ENCODE data around the gene POLDIP2. TPM values are rescaled to one million over a fixed set of nuclear protein-coding genes. Genes with fewer than 3 reads are reported as not detected.

Gene POLDIP2
- total RNA-seq, 1 donor from 2014 or later = 78.2 TPM

GRCh38 chr17:28390563-28390962 lies 33.2 kb upstream of the POLDIP2 start:
- no peak for DNase-seq (ENCODE audit: low read depth, low spot score)
- Mint-ChIP-seq H3K27ac (ENCODE audit: unreplicated experiment) (no peak overlapping the region), H3K9me3 (no peaks in the 10 kb centered on the region), H3K36me3 (ENCODE audit: low read depth) (peaks cover 24% of the 10 kb centered on the region), H3K4me1 (peaks cover 4% of the 10 kb centered on the region), H3K4me3 (no peak overlapping the region), H3K27me3 (ENCODE audit: low read depth) (no peaks in the 10 kb centered on the region)
- TF ChIP-seq CTCF (conservative IDR thresholded peaks at IDR 0.05) = no peak

GRCh38 chr17:28390141-28390540 lies 32.8 kb upstream of the POLDIP2 start:
- Mint-ChIP-seq H3K27me3 (ENCODE audit: low read depth) (no peaks in the 10 kb centered on the region), H3K4me1 (peaks cover 4% of the 10 kb centered on the region), H3K36me3 (ENCODE audit: low read depth) (peaks cover 24% of the 10 kb centered on the region), H3K27ac (ENCODE audit: unreplicated experiment) (no peak overlapping the region), H3K4me3 (no peak overlapping the region), H3K9me3 (no peaks in the 10 kb centered on the region)
- DNase-seq (ENCODE audit: low read depth, low spot score) = no peak
- TF ChIP-seq CTCF (conservative IDR thresholded peaks at IDR 0.05) = no peak

- peaks cover 4% of the 10 kb centered on the region for H3K4me1 Mint-ChIP-seq
- peaks cover 24% of the 10 kb centered on the region for H3K36me3 Mint-ChIP-seq (ENCODE audit: low read depth)
- no peaks in the 10 kb centered on the region for H3K9me3 Mint-ChIP-seq
- H3K27me3 Mint-ChIP-seq (ENCODE audit: low read depth) = peaks cover 10% of the 10 kb centered on the region
- DNase-seq (ENCODE audit: low read depth, low spot score) = no peak
- no peak for TF ChIP-seq CTCF (conservative IDR thresholded peaks at IDR 0.05)
- H3K4me3 Mint-ChIP-seq = no peak overlapping the region
- no peak overlapping the region for H3K27ac Mint-ChIP-seq (ENCODE audit: unreplicated experiment)
These were observed 30.8 kb upstream of the POLDIP2 start for GRCh38 chr17:28388106-28388505.

- H3K9me3 Mint-ChIP-seq = no peaks in the 10 kb centered on the region
- DNase-seq (ENCODE audit: low read depth, low spot score) = no peak
- H3K4me3 Mint-ChIP-seq = no peak overlapping the region
- peaks cover 21% of the 10 kb centered on the region for H3K27me3 Mint-ChIP-seq (ENCODE audit: low read depth)
- H3K4me1 Mint-ChIP-seq = peaks cover 7% of the 10 kb centered on the region
- peaks cover 30% of the 10 kb centered on the region for H3K36me3 Mint-ChIP-seq (ENCODE audit: low read depth)
- no peak overlapping the region for H3K27ac Mint-ChIP-seq (ENCODE audit: unreplicated experiment)
- TF ChIP-seq CTCF (conservative IDR thresholded peaks at IDR 0.05) = no peak
These were observed 29.1 kb upstream of the POLDIP2 start for GRCh38 chr17:28386391-28386790.

GRCh38 chr17:28385406-28385805 lies 28.1 kb upstream of the POLDIP2 start:
- Mint-ChIP-seq H3K4me1 (peaks cover 9% of the 10 kb centered on the region), H3K27ac (ENCODE audit: unreplicated experiment) (no peak overlapping the region), H3K4me3 (no peak overlapping the region), H3K36me3 (ENCODE audit: low read depth) (peaks cover 23% of the 10 kb centered on the region), H3K27me3 (ENCODE audit: low read depth) (peaks cover 28% of the 10 kb centered on the region), H3K9me3 (no peaks in the 10 kb centered on the region)
- TF ChIP-seq CTCF (conservative IDR thresholded peaks at IDR 0.05) = no peak
- DNase-seq (ENCODE audit: low read depth, low spot score) = no peak

- peaks cover 32% of the 10 kb centered on the region for H3K27me3 Mint-ChIP-seq (ENCODE audit: low read depth)
- no peak for TF ChIP-seq CTCF (conservative IDR thresholded peaks at IDR 0.05)
These were observed 27.7 kb upstream of the POLDIP2 start for GRCh38 chr17:28385037-28385400.

More at GRCh38 chr17:28385037-28385400, 27.7 kb upstream of the POLDIP2 start:
- Mint-ChIP-seq H3K4me3 (no peak overlapping the region), H3K36me3 (ENCODE audit: low read depth) (peaks cover 23% of the 10 kb centered on the region), H3K9me3 (no peaks in the 10 kb centered on the region), H3K27ac (ENCODE audit: unreplicated experiment) (no peak overlapping the region), H3K4me1 (peaks cover 13% of the 10 kb centered on the region)
- DNase-seq (ENCODE audit: low read depth, low spot score) = no peak
